HepG2 (cell line): ENCODE results near the gene CENPB. TPM values are rescaled to one million over a fixed set of nuclear protein-coding genes. Genes with fewer than 3 reads are reported as not detected.

Experiments
- ATAC-seq: fragments of 200-7000 bp; cut with Tn5 transposase; 3 replicates; pipeline ENCODE4 v1.9.1; 2020; ENCODE audit warnings: mild to moderate bottlenecking, moderate library complexity
- BruUV-seq: library from RNA; stranded (reverse); fragments of 400-500 nt; replicated peaks from 2 replicates; lab custom pipeline; 2021; lab: Mats Ljungman, UMichigan
- CTCF ChIA-PET: fragments of 300-600 bp; formaldehyde crosslinking; extraction: SDS; loops from one replicate; lab custom pipeline; 2021; ENCODE audit warnings: low total read pairs, inconsistent platforms, low intra/inter-chr PET ratio; lab: Yijun Ruan, JAX
- POLR2A ChIA-PET: fragments of 350-600 bp; sonication (Branson Sonifier 250); formaldehyde crosslinking; loops from one replicate; lab custom pipeline; 2020; ENCODE audit warnings: antibody characterized with exemption, inconsistent platforms; lab: Yijun Ruan, JAX
- DNase-seq: peaks from one replicate; pipeline ENCODE4 v3.0.0-alpha.2; 2015; ENCODE audit warnings: low spot score
- FAIRE-seq: peaks from 3 replicates; lab custom pipeline; 2011; peaks lifted over from hg19 to GRCh38; lab: Jason Lieb, UNC
- H2AFZ ChIP-seq: one replicate; pipeline ENCODE4 v1.6.1; 2011; ENCODE audit warnings: low read length, inconsistent platforms
- H3K27ac ChIP-seq: fragments of 300-600 bp; 3 replicates; pipeline ENCODE4 v1.8.0; 2011; ENCODE audit warnings: mixed run types, mild to moderate bottlenecking, mixed read lengths, low read length, inconsistent platforms; ENCODE audit not compliant: insufficient read depth; ENCODE audit errors: extremely low read length
- H3K27me3 ChIP-seq, 2 experiments: fragments of 200-600 bp in 1 of 2; 2 replicates in 1 of 2; 3 replicates in 1 of 2; pipeline versions ENCODE4 v1.6.0 to v1.8.0; 2011; ENCODE audit warnings: low read length in 2 of 2, mild to moderate bottlenecking in 2 of 2, moderate library complexity in 2 of 2, inconsistent platforms in 1 of 2; ENCODE audit not compliant: insufficient read depth in 2 of 2, control insufficient read depth in 1 of 2
- H3K36me3 ChIP-seq, 2 experiments: fragments of 200-600 bp in 1 of 2; replicated peaks in 1 of 2; 2 replicates in 1 of 2; 3 replicates in 1 of 2; pipeline versions ENCODE4 v1.5.1 to v1.8.0; 2011; ENCODE audit warnings: low read length in 2 of 2, inconsistent platforms in 1 of 2; ENCODE audit not compliant: insufficient read depth in 2 of 2, control insufficient read depth in 1 of 2
- H3K4me1 ChIP-seq: 2 replicates; pipeline ENCODE4 v1.5.1; 2012; ENCODE audit warnings: low read length, inconsistent platforms; ENCODE audit not compliant: insufficient read depth
- H3K4me2 ChIP-seq: 2 replicates; pipeline ENCODE4 v1.6.0; 2011; ENCODE audit warnings: low read depth, low read length, inconsistent platforms
- H3K4me3 ChIP-seq, 3 experiments: fragments of 200-600 bp in 1 of 3; sonication (generic), shearing (Covaris generic) in 1 of 3; replicated peaks in 1 of 3; 2 replicates each; pipeline ENCODE4 v1.5.1; 2011 to 2016; ENCODE audit warnings: low read length in 3 of 3, inconsistent platforms in 2 of 3, low read depth in 2 of 3, mild to moderate bottlenecking in 2 of 3, control low read depth in 1 of 3, mixed read lengths in 1 of 3; ENCODE audit not compliant: insufficient read depth in 1 of 3
- H3K79me2 ChIP-seq: one replicate; pipeline ENCODE4 v1.6.1; 2011; ENCODE audit warnings: low read length, inconsistent platforms; ENCODE audit not compliant: insufficient read depth
- H3K9ac ChIP-seq: 2 replicates; pipeline ENCODE4 v1.6.0; 2011; ENCODE audit warnings: mild to moderate bottlenecking, low read depth, low read length, inconsistent platforms; ENCODE audit not compliant: insufficient read depth
- H3K9me3 ChIP-seq: 2 replicates; pipeline ENCODE4 v1.5.1; 2012; ENCODE audit warnings: mild to moderate bottlenecking, low read length
- H4K20me1 ChIP-seq: 2 replicates; pipeline ENCODE4 v1.6.0; 2011; ENCODE audit warnings: inconsistent platforms, mild to moderate bottlenecking, low read length, moderate library complexity; ENCODE audit not compliant: insufficient read depth
- AKAP8 ChIP-seq: sonication (generic); formaldehyde crosslinking; IDR thresholded peaks from 2 replicates; pipeline ENCODE4 v1.5.1; 2020; ENCODE audit warnings: mild to moderate bottlenecking, missing genetic modification reagents
- HNF4A ChIP-seq: sonication (generic); formaldehyde crosslinking; IDR thresholded peaks from 2 replicates; pipeline ENCODE4 v1.4.0; 2020; ENCODE audit warnings: missing genetic modification reagents
- HNF4G ChIP-seq, 2 experiments: sonication (generic) in 1 of 2; formaldehyde crosslinking in 1 of 2; IDR thresholded peaks; 2 replicates each; pipeline versions ENCODE4 v1.4.0 to v1.6.1; 2011 to 2020; ENCODE audit warnings: borderline replicate concordance in 2 of 2, low read depth in 2 of 2, mild to moderate bottlenecking in 2 of 2, low read length in 1 of 2, missing genetic modification reagents in 1 of 2, moderate library complexity in 1 of 2
- JDP2 ChIP-seq: sonication (generic); formaldehyde crosslinking; IDR thresholded peaks from 2 replicates; pipeline ENCODE4 v1.8.1; 2022; ENCODE audit warnings: missing genetic modification reagents, borderline replicate concordance
- NFIB ChIP-seq: sonication (generic); formaldehyde crosslinking; IDR thresholded peaks from 2 replicates; pipeline ENCODE4 v1.9.0; 2021; ENCODE audit warnings: missing genetic modification reagents, mild to moderate bottlenecking, borderline replicate concordance
- NRL ChIP-seq: sonication (generic); formaldehyde crosslinking; IDR thresholded peaks from 2 replicates; pipeline ENCODE4 v1.5.0; 2020; ENCODE audit warnings: missing genetic modification reagents, mild to moderate bottlenecking, moderate library complexity, borderline replicate concordance
- SPEN ChIP-seq: sonication (generic); formaldehyde crosslinking; IDR thresholded peaks from 2 replicates; pipeline ENCODE4 v1.5.1; 2020; ENCODE audit warnings: low read depth, mild to moderate bottlenecking, missing genetic modification reagents
- TOPORS ChIP-seq: sonication (generic); formaldehyde crosslinking; IDR thresholded peaks from 2 replicates; pipeline ENCODE4 v1.8.0; 2023; ENCODE audit warnings: mild to moderate bottlenecking, missing genetic modification reagents
- ZNF605 ChIP-seq: sonication (generic); formaldehyde crosslinking; IDR thresholded peaks from 2 replicates; pipeline ENCODE4 v1.8.0; 2022; ENCODE audit warnings: mild to moderate bottlenecking, missing genetic modification reagents
- WGBS: methylation state at CpG from one replicate; pipeline ENCODE4 v1.1.6; 2017; ENCODE audit warnings: low lambda C conversion rate; 5-methylcytosine and 5-hydroxymethylcytosine counted together
- in situ Hi-C: cut with HindIII; loops from 2 replicates; pipeline ENCODE4 v1.10.0; 2017; ENCODE audit warnings: low pct_unique_long_range_greater_than_20kb; ENCODE audit not compliant: extremely low pct_ligation_motif_present
- intact Hi-C: fragments of 100-400 bp; cut with micrococcal nuclease; formaldehyde crosslinking; loops from one replicate; pipeline ENCODE4 v1.10.0; 2022; ENCODE audit not compliant: unreplicated experiment
- polyA plus RNA-seq, 8 experiments: library from polyadenylated mRNA; depleted of rRNA in 3 of 8; stranded (reverse) in 7 of 8; unstranded in 1 of 8; fragments of >200 nt; fragmentation: Illumina TruSeq in 4 of 8; extraction: Trizol in 4 of 8; gene quantifications; 2 replicates each; pipeline versions ENCODE4 v1.2.1 to v1.2.3, GENCODE V29; 2011 to 2016; ENCODE audit warnings: low read depth in 4 of 8, missing spikeins in 1 of 8, mixed read lengths in 1 of 8; ENCODE audit not compliant: insufficient read depth in 1 of 8
- total RNA-seq, 5 experiments: library from RNA; depleted of rRNA; stranded (reverse); fragments of >200 nt; fragmentation: Illumina TruSeq; extraction: Trizol; gene quantifications; 2 replicates each; pipeline ENCODE4 v1.2.3, GENCODE V29; 2016; ENCODE audit warnings: low read depth in 1 of 5
- TF ChIP-seq, protein P1 (sequence below): sonication (generic); formaldehyde crosslinking; IDR thresholded peaks from 2 replicates; pipeline ENCODE4 v1.9.0; 2022; ENCODE audit warnings: missing genetic modification reagents, mild to moderate bottlenecking, borderline replicate concordance
- TF ChIP-seq, protein P2 (sequence below): sonication (generic); formaldehyde crosslinking; IDR thresholded peaks from 2 replicates; pipeline ENCODE4 v1.5.1; 2020; ENCODE audit warnings: mild to moderate bottlenecking, missing genetic modification reagents, moderate library complexity
- TF ChIP-seq, protein P3 (sequence below): sonication (generic); formaldehyde crosslinking; IDR thresholded peaks from 2 replicates; pipeline ENCODE4 v1.8.0; 2022; ENCODE audit warnings: low read depth, missing genetic modification reagents

CENPB gene
- total and polyA plus RNA-seq, 2 of the 13 experiments (the other 11 are each of a cell fraction or from before 2014, with no cell fraction given) = 10.4 to 54.5 TPM

DNA sequence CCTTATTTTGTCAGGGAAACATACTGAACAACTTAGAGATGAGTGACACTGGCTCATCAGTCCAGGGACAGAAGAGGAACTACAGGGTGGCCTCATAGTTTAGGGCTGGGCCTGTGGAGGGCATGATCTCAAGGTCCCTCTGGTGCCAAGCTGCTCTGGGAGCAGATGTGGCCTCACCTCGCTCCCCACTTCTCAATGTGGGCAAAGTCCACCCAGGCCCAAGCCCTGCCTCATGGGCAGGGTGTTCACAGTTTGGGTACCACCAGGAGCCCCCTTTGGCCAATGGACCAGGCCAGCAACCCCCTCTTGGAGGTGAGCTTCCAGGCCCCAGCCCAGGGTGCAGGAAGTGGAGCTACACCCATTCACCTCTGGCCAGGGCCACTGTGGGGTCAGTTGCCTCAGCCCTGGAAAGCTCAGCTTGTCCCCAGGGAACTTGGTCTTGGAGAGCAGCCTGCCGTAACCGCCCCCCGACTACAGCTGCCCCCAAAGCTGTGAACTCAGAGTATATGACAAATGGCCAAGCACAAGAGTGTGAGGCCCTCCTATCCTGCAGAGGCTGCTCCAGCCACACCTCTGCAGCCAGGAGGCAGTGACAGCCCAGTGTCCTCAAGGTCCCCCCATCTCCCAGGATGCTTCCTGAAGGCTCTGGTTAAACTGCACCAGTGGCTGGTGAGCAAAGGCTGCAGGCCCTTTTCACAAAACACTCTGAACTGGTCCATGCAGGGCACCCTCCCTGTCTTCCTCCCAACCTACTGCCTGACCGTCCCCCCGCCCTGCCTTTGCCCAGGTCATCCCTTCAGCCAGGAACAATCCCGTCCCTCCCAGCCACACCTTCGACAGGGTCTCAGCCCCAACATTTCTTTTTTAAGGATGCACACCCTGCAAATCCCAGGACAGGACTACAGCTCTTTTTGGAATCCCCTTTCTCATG lies 22.6 kb downstream of the CENPB start:
- Histone ChIP-seq H3K36me3 (peaks cover 12 to 14% of the 10 kb centered on the region in 2 experiments; a peak in 4 of 5 replicates), H3K79me2 (peaks cover 24% of the 10 kb centered on the region), H4K20me1 (no peaks in the 10 kb centered on the region), H3K27ac (no peak overlapping the region), H3K27me3 (no peaks in the 10 kb centered on the region), H2AFZ (no peak overlapping the region), H3K9me3 (no peaks in the 10 kb centered on the region), H3K9ac (no peak overlapping the region), H3K4me1 (peaks cover 48% of the 10 kb centered on the region), H3K4me2 (no peak overlapping the region), H3K4me3 (no peak overlapping the region)
- intact Hi-C loops (no loop called here), in situ Hi-C loops (no loop called here)
- BruUV-seq = no TSS peak
- ChIA-PET POLR2A (interaction anchor here (1.3 kb wide), 1 partner anchor 17 kb away, joined by 3 read pairs; the partner anchor contains the start of gene SPEF1), CTCF (no interaction called here)
- 96% methylated on average over 8 of the region's 8 CpGs for WGBS
- DNase-seq = no peak
- ATAC-seq = no peak
- FAIRE-seq = peak; percentile 4
- TF ChIP-seq ZNF605 (CRISPR knock-in tag) = peak; percentile 25; the same call in 1 of the 2 replicates
- TF ChIP-seq TOPORS (CRISPR knock-in tag) = no peak
- TF ChIP-seq, protein P1, sequence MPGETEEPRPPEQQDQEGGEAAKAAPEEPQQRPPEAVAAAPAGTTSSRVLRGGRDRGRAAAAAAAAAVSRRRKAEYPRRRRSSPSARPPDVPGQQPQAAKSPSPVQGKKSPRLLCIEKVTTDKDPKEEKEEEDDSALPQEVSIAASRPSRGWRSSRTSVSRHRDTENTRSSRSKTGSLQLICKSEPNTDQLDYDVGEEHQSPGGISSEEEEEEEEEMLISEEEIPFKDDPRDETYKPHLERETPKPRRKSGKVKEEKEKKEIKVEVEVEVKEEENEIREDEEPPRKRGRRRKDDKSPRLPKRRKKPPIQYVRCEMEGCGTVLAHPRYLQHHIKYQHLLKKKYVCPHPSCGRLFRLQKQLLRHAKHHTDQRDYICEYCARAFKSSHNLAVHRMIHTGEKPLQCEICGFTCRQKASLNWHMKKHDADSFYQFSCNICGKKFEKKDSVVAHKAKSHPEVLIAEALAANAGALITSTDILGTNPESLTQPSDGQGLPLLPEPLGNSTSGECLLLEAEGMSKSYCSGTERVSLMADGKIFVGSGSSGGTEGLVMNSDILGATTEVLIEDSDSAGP (CRISPR knock-in tag) = peak; percentile 25; the same call in 1 of the 2 replicates
- TF ChIP-seq HNF4G (IDR thresholded peaks at IDR 0.05; ENCODE audit: borderline replicate concordance, low read depth, low read length) = peak; percentile 27; the same call in 1 of the 2 replicates
- no peak for TF ChIP-seq HNF4G (CRISPR knock-in tag; IDR thresholded peaks at IDR 0.05; ENCODE audit: borderline replicate concordance, low read depth)
- no peak for TF ChIP-seq JDP2 (CRISPR knock-in tag)
- peak; percentile 50 for TF ChIP-seq HNF4A
- 0 out of 2 replicates have a peak, but pooled peaks have one; percentile 36 for TF ChIP-seq AKAP8
- TF ChIP-seq, protein P2, sequence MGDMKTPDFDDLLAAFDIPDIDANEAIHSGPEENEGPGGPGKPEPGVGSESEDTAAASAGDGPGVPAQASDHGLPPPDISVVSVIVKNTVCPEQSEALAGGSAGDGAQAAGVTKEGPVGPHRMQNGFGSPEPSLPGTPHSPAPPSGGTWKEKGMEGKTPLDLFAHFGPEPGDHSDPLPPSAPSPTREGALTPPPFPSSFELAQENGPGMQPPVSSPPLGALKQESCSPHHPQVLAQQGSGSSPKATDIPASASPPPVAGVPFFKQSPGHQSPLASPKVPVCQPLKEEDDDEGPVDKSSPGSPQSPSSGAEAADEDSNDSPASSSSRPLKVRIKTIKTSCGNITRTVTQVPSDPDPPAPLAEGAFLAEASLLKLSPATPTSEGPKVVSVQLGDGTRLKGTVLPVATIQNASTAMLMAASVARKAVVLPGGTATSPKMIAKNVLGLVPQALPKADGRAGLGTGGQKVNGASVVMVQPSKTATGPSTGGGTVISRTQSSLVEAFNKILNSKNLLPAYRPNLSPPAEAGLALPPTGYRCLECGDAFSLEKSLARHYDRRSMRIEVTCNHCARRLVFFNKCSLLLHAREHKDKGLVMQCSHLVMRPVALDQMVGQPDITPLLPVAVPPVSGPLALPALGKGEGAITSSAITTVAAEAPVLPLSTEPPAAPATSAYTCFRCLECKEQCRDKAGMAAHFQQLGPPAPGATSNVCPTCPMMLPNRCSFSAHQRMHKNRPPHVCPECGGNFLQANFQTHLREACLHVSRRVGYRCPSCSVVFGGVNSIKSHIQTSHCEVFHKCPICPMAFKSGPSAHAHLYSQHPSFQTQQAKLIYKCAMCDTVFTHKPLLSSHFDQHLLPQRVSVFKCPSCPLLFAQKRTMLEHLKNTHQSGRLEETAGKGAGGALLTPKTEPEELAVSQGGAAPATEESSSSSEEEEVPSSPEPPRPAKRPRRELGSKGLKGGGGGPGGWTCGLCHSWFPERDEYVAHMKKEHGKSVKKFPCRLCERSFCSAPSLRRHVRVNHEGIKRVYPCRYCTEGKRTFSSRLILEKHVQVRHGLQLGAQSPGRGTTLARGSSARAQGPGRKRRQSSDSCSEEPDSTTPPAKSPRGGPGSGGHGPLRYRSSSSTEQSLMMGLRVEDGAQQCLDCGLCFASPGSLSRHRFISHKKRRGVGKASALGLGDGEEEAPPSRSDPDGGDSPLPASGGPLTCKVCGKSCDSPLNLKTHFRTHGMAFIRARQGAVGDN = peak; percentile 45
- 0 out of 2 replicates have a peak, but pooled peaks have one; percentile 32 for TF ChIP-seq SPEN (CRISPR knock-in tag)
- TF ChIP-seq NRL (CRISPR knock-in tag) = peak; percentile 22; the same call in 1 of the 2 replicates
- TF ChIP-seq, protein P3, sequence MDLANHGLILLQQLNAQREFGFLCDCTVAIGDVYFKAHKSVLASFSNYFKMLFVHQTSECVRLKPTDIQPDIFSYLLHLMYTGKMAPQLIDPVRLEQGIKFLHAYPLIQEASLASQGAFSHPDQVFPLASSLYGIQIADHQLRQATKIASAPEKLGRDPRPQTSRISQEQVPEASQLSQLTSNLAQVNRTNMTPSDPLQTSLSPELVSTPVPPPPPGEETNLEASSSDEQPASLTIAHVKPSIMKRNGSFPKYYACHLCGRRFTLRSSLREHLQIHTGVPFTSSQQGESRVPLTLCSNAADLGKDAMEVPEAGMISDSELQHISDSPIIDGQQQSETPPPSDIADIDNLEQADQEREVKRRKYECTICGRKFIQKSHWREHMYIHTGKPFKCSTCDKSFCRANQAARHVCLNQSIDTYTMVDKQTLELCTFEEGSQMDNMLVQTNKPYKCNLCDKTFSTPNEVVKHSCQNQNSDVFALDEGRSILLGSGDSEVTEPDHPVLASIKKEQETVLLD (CRISPR knock-in tag) = no peak
- TF ChIP-seq NFIB (CRISPR knock-in tag) = peak; percentile 78; the same call in 1 of the 2 replicates
